Measurements from ENCODE around the gene TMOD1. TPM values are rescaled to one million over a fixed set of nuclear protein-coding genes. Genes with fewer than 3 reads are reported as not detected.
"Not testable (repeated sequence)": the region's sequence is repeated elsewhere in the genome, so short reads cannot be mapped to it uniquely, and the experiment has no call there.

Gene TMOD1
- total and polyA plus RNA-seq, 4 experiments from 2014 or later = 2.1 to 3.3 (median 2.6) TPM

GRCh38 chr9:97617939-97618416, 116.5 kb downstream of the TMOD1 start:
- intact Hi-C loops (cut with micrococcal nuclease) = no loop called here
- Histone ChIP-seq H3K9me3 (ENCODE audit: control insufficient read depth in 1 of 2, low read length in 2 of 2) (no peaks in the 10 kb centered on the region), H3K27me3 (ENCODE audit: insufficient read depth, low read length) (no peaks in the 10 kb centered on the region), H3K4me1 (ENCODE audit: insufficient read depth, low read length) (no peaks in the 10 kb centered on the region), H3K27ac (ENCODE audit: low read depth, low read length) (no peak overlapping the region), H3K36me3 (ENCODE audit: insufficient read depth, low read length) (peaks cover 12% of the 10 kb centered on the region), H3K4me3 (ENCODE audit: low read length in 2 of 2) (no peak overlapping the region)
- Mint-ChIP-seq H3K36me3 (peaks cover 20 to 55% of the 10 kb centered on the region in 2 donors), H3K27ac (peak overlapping the region in 2 of 7 donors; percentile 30 to 66), H3K9me3 (no peaks in the 10 kb centered on the region), H3K4me3 (no peak overlapping the region), H3K27me3 (no peaks in the 10 kb centered on the region), H3K4me1 (peaks cover 0 to 1% (median 0%) of the 10 kb centered on the region in 4 donors)
- ChIA-PET POLR2A (ENCODE audit: partially characterized antibody) (interaction anchor here (1.0 kb wide), 1 partner anchor 15 kb away, joined by 3 read pairs; the partner anchor contains the start of genes NCBP1 and TSTD2), CTCF (ENCODE audit: partially characterized antibody) (interaction anchor here (0.7 to 1.2 kb wide), 2 partner anchors 12 to 19 kb away, joined by 3 read pairs; no protein-coding TSS in a partner anchor)
- no peak for DNase-seq

GRCh38 chr9:97620063-97620462, 118.6 kb downstream of the TMOD1 start:
- DNase-seq; H3K27me3 Mint-ChIP-seq; H3K9me3 ChIP-seq (ENCODE audit: control insufficient read depth in 1 of 2, low read length in 2 of 2); POLR2A ChIA-PET (ENCODE audit: partially characterized antibody); H3K4me1 Mint-ChIP-seq; intact Hi-C loops (cut with micrococcal nuclease); H3K4me3 Mint-ChIP-seq; H3K27me3 ChIP-seq (ENCODE audit: insufficient read depth, low read length); H3K4me1 ChIP-seq (ENCODE audit: insufficient read depth, low read length); H3K36me3 ChIP-seq (ENCODE audit: insufficient read depth, low read length); H3K27ac ChIP-seq (ENCODE audit: low read depth, low read length); H3K9me3 Mint-ChIP-seq; H3K4me3 ChIP-seq (ENCODE audit: low read length in 2 of 2): not testable (repeated sequence)
- peak overlapping the region in 1 of 7 donors; percentile 25 for H3K27ac Mint-ChIP-seq
- peaks cover 32 to 65% of the 10 kb centered on the region in 2 donors for H3K36me3 Mint-ChIP-seq
- CTCF ChIA-PET (ENCODE audit: partially characterized antibody) = interaction anchor here (1.3 kb wide), 1 partner anchor 9 kb away, joined by 4 read pairs; no protein-coding TSS in a partner anchor

GRCh38 chr9:97622483-97622882, 121.0 kb downstream of the TMOD1 start:
- H3K4me1 Mint-ChIP-seq; intact Hi-C loops (cut with micrococcal nuclease); H3K27me3 Mint-ChIP-seq; H3K27ac ChIP-seq (ENCODE audit: low read depth, low read length); H3K9me3 ChIP-seq (ENCODE audit: control insufficient read depth in 1 of 2, low read length in 2 of 2); H3K9me3 Mint-ChIP-seq; H3K27me3 ChIP-seq (ENCODE audit: insufficient read depth, low read length); H3K4me1 ChIP-seq (ENCODE audit: insufficient read depth, low read length); DNase-seq; H3K36me3 ChIP-seq (ENCODE audit: insufficient read depth, low read length); H3K4me3 ChIP-seq (ENCODE audit: low read length in 2 of 2); H3K4me3 Mint-ChIP-seq: not testable (repeated sequence)
- H3K36me3 Mint-ChIP-seq = peaks cover 31 to 67% of the 10 kb centered on the region in 2 donors
- H3K27ac Mint-ChIP-seq = peak overlapping the region in 1 of 7 donors; percentile 18
- POLR2A ChIA-PET (ENCODE audit: partially characterized antibody) = interaction anchor here (2.1 kb wide), 1 partner anchor 11 kb away, joined by 7 read pairs; the partner anchor contains the start of genes NCBP1 and TSTD2
- CTCF ChIA-PET (ENCODE audit: partially characterized antibody) = interaction anchor here (1.7 kb wide), 1 partner anchor 8 kb away, joined by 3 read pairs; no protein-coding TSS in a partner anchor

- Histone ChIP-seq H3K4me1 (ENCODE audit: insufficient read depth, low read length) (no peaks in the 10 kb centered on the region), H3K36me3 (ENCODE audit: insufficient read depth, low read length) (peaks cover 5% of the 10 kb centered on the region), H3K27ac (ENCODE audit: low read depth, low read length) (no peak overlapping the region), H3K9me3 (ENCODE audit: control insufficient read depth in 1 of 2, low read length in 2 of 2) (no peaks in the 10 kb centered on the region), H3K27me3 (ENCODE audit: insufficient read depth, low read length) (no peaks in the 10 kb centered on the region), H3K4me3 (ENCODE audit: low read length in 2 of 2) (no peak overlapping the region)
- Mint-ChIP-seq H3K27ac (peak overlapping the region in 1 of 7 donors; percentile 47), H3K36me3 (peaks cover 31 to 53% of the 10 kb centered on the region in 2 donors), H3K27me3 (no peaks in the 10 kb centered on the region), H3K4me1 (peaks cover 0 to 4% (median 2%) of the 10 kb centered on the region in 4 donors), H3K9me3 (no peaks in the 10 kb centered on the region), H3K4me3 (no peak overlapping the region)
- DNase-seq = no peak
- POLR2A ChIA-PET (ENCODE audit: partially characterized antibody) = interaction anchor here (2.1 kb wide), 1 partner anchor 9 kb away, joined by 7 read pairs; the partner anchor contains the start of genes NCBP1 and TSTD2
- intact Hi-C loops (cut with micrococcal nuclease) = no loop called here
- CTCF ChIA-PET (ENCODE audit: partially characterized antibody) = interaction anchor here (1.7 to 3.7 kb wide), 3 partner anchors 9 to 25 kb away, joined by 3 to 14 read pairs (median 10); no protein-coding TSS in a partner anchor
Observed at GRCh38 chr9:97623946-97624345, 122.5 kb downstream of the TMOD1 start.

- Histone ChIP-seq H3K9me3 (ENCODE audit: control insufficient read depth in 1 of 2, low read length in 2 of 2) (no peaks in the 10 kb centered on the region), H3K4me1 (ENCODE audit: insufficient read depth, low read length) (no peaks in the 10 kb centered on the region), H3K27me3 (ENCODE audit: insufficient read depth, low read length) (no peaks in the 10 kb centered on the region), H3K4me3 (ENCODE audit: low read length in 2 of 2) (no peak overlapping the region), H3K27ac (ENCODE audit: low read depth, low read length) (no peak overlapping the region), H3K36me3 (ENCODE audit: insufficient read depth, low read length) (peaks cover 5% of the 10 kb centered on the region)
- H3K4me1 Mint-ChIP-seq = peaks cover 4 to 8% (median 6%) of the 10 kb centered on the region in 4 donors
- no peaks in the 10 kb centered on the region for H3K27me3 Mint-ChIP-seq
- intact Hi-C loops (cut with micrococcal nuclease) = no loop called here
- H3K4me3 Mint-ChIP-seq = no peak overlapping the region
- no peak for DNase-seq
- ChIA-PET POLR2A (ENCODE audit: partially characterized antibody) (no interaction called here), CTCF (ENCODE audit: partially characterized antibody) (interaction anchor here (1.5 to 3.7 kb wide), 3 partner anchors 11 to 27 kb away, joined by 4 to 14 read pairs (median 10); no protein-coding TSS in a partner anchor)
- H3K36me3 Mint-ChIP-seq = peaks cover 26 to 45% of the 10 kb centered on the region in 2 donors
- no peaks in the 10 kb centered on the region for H3K9me3 Mint-ChIP-seq
- no peak overlapping the region for H3K27ac Mint-ChIP-seq
Observed at GRCh38 chr9:97625620-97626019, 124.2 kb downstream of the TMOD1 start.

GRCh38 chr9:97627624-97628023, 126.2 kb downstream of the TMOD1 start:
- Histone ChIP-seq H3K9me3 (ENCODE audit: control insufficient read depth in 1 of 2, low read length in 2 of 2) (no peaks in the 10 kb centered on the region), H3K36me3 (ENCODE audit: insufficient read depth, low read length) (peaks cover 5% of the 10 kb centered on the region), H3K4me1 (ENCODE audit: insufficient read depth, low read length) (peaks cover 12% of the 10 kb centered on the region), H3K4me3 (ENCODE audit: low read length in 2 of 2) (no peak overlapping the region), H3K27me3 (ENCODE audit: insufficient read depth, low read length) (no peaks in the 10 kb centered on the region), H3K27ac (ENCODE audit: low read depth, low read length) (no peak overlapping the region)
- DNase-seq = no peak
- no peak overlapping the region for H3K4me3 Mint-ChIP-seq
- intact Hi-C loops (cut with micrococcal nuclease) = no loop called here
- no peak overlapping the region for H3K27ac Mint-ChIP-seq
- peaks cover 10 to 18% (median 15%) of the 10 kb centered on the region in 4 donors for H3K4me1 Mint-ChIP-seq
- ChIA-PET CTCF (ENCODE audit: partially characterized antibody) (interaction anchor here (2.4 to 3.6 kb wide), 2 partner anchors 12 to 29 kb away, joined by 5 to 16 read pairs; no protein-coding TSS in a partner anchor), POLR2A (ENCODE audit: partially characterized antibody) (no interaction called here)
- H3K9me3 Mint-ChIP-seq = no peaks in the 10 kb centered on the region
- H3K36me3 Mint-ChIP-seq = peaks cover 19 to 35% of the 10 kb centered on the region in 2 donors
- no peaks in the 10 kb centered on the region for H3K27me3 Mint-ChIP-seq

GRCh38 chr9:97628668-97629067, 127.2 kb downstream of the TMOD1 start:
- peak overlapping the region in 2 of 7 donors; percentile 30 to 68 for H3K27ac Mint-ChIP-seq
- H3K27ac ChIP-seq (ENCODE audit: low read depth, low read length) = no peak overlapping the region
- peaks cover 14% of the 10 kb centered on the region for H3K4me1 ChIP-seq (ENCODE audit: insufficient read depth, low read length)
- ChIA-PET CTCF (ENCODE audit: partially characterized antibody) (interaction anchor here (1.4 to 3.6 kb wide), 3 partner anchors 9 to 30 kb away, joined by 4 to 16 read pairs (median 5); no protein-coding TSS in a partner anchor), POLR2A (ENCODE audit: partially characterized antibody) (no interaction called here)
- H3K4me1 Mint-ChIP-seq = peaks cover 10 to 24% (median 20%) of the 10 kb centered on the region in 4 donors
- H3K27me3 ChIP-seq (ENCODE audit: insufficient read depth, low read length) = no peaks in the 10 kb centered on the region
- no peaks in the 10 kb centered on the region for H3K9me3 ChIP-seq (ENCODE audit: control insufficient read depth in 1 of 2, low read length in 2 of 2)
- H3K4me3 Mint-ChIP-seq = no peak overlapping the region
- H3K36me3 Mint-ChIP-seq = peaks cover 15 to 33% of the 10 kb centered on the region in 2 donors
- H3K9me3 Mint-ChIP-seq = no peaks in the 10 kb centered on the region
- no peaks in the 10 kb centered on the region for H3K27me3 Mint-ChIP-seq
- no peak overlapping the region for H3K4me3 ChIP-seq (ENCODE audit: low read length in 2 of 2)
- no peak for DNase-seq
- intact Hi-C loops (cut with micrococcal nuclease) = no loop called here
- peaks cover 5% of the 10 kb centered on the region for H3K36me3 ChIP-seq (ENCODE audit: insufficient read depth, low read length)

All from CD4-positive, alpha-beta memory T cell (primary cell).